ENCODE measurements around the gene GLYATL3.

GLYATL3 gene

GRCh38 chr6:49548613-49549304 is 49.0 kb downstream of the GLYATL3 start:
- DNase-seq (ENCODE audit: low spot score): no peak

- DNase-seq (ENCODE audit: low spot score): peak; percentile 11
These were observed 50.2 kb downstream of the GLYATL3 start for GRCh38 chr6:49549691-49550491.

- peak; percentile 74 for DNase-seq (ENCODE audit: low spot score)
These were observed 50.9 kb downstream of the GLYATL3 start, which contains the start of gene C6orf141 for GRCh38 chr6:49550492-49551077. Gene C6orf141, plus strand, starts transcription at chr6:49550668. Its CDS starts 125 bp downstream, at chr6:49550793.

- DNase-seq (ENCODE audit: low spot score): peak; percentile 26
These were observed 51.5 kb downstream of the GLYATL3 start for GRCh38 chr6:49551078-49551865.

GRCh38 chr6:49551866-49552129 is 52.1 kb downstream of the GLYATL3 start:
- DNase-seq (ENCODE audit: low spot score): no peak

GRCh38 chr6:49552596-49552995 is 52.9 kb downstream of the GLYATL3 start:
- DNase-seq (ENCODE audit: low spot score): no peak

- DNase-seq (ENCODE audit: low spot score): no peak
These were observed 53.7 kb downstream of the GLYATL3 start for GRCh38 chr6:49553384-49553783.

GRCh38 chr6:49555951-49556350 is 56.2 kb downstream of the GLYATL3 start:
- DNase-seq (ENCODE audit: low spot score): no peak

GRCh38 chr6:49556429-49556837 is 56.7 kb downstream of the GLYATL3 start:
- DNase-seq (ENCODE audit: low spot score): peak; percentile 39

- no peak for DNase-seq (ENCODE audit: low spot score)
These were observed 57.5 kb downstream of the GLYATL3 start for GRCh38 chr6:49557177-49557576.

- no peak for DNase-seq (ENCODE audit: low spot score)
These were observed 58.5 kb downstream of the GLYATL3 start for GRCh38 chr6:49558238-49558637.

GRCh38 chr6:49563006-49563886 is 63.5 kb downstream of the GLYATL3 start:
- no peak for DNase-seq (ENCODE audit: low spot score)

GRCh38 chr6:49564552-49564951 is 64.8 kb downstream of the GLYATL3 start:
- DNase-seq (ENCODE audit: low spot score): no peak

- no peak for DNase-seq (ENCODE audit: low spot score)
These were observed 65.5 kb downstream of the GLYATL3 start for GRCh38 chr6:49565261-49565660.

- no peak for DNase-seq (ENCODE audit: low spot score)
These were observed 66.1 kb downstream of the GLYATL3 start for GRCh38 chr6:49565855-49566254.

GRCh38 chr6:49570474-49571079 is 70.9 kb downstream of the GLYATL3 start:
- no peak for DNase-seq (ENCODE audit: low spot score)

GRCh38 chr6:49576618-49577017 is 76.9 kb downstream of the GLYATL3 start:
- DNase-seq (ENCODE audit: low spot score): no peak
